ENCODE results near the gene PAPOLB. TPM values are rescaled to one million over a fixed set of nuclear protein-coding genes. Genes with fewer than 3 reads are reported as not detected.

Gene PAPOLB
- polyA plus RNA-seq, 2 of the 4 experiments (the other 2 are of a cell fraction): not detected

Small RNAs within 50 kb of the gene (small RNA-seq; reads per million reads assigned to genes)
- 0 reads per million in 6 experiments for gene RF00019

Other genes with a start within 250 kb of the PAPOLB start
- 6.8 and 8.3 TPM in 2 replicates for gene FOXK1, start 179.7 kb downstream of the PAPOLB start, polyA plus RNA-seq (2011; rRNA removed)
- 9.8 to 10.9 TPM (median 10.2 TPM) in 3 replicates for gene FOXK1, start 179.7 kb downstream of the PAPOLB start, polyA plus RNA-seq (2017; fragmentation: RNase III; extraction: RNeasy Plus Mini Kit Qiagen cat#74134 plus additional on column Dnase treatment)
- 6.8 and 7.1 TPM in 2 replicates for gene AP5Z1, start 86.4 kb downstream of the PAPOLB start, polyA plus RNA-seq (2011; rRNA removed)
- gene AP5Z1, start 86.4 kb downstream of the PAPOLB start, polyA plus RNA-seq (2017; fragmentation: RNase III; extraction: RNeasy Plus Mini Kit Qiagen cat#74134 plus additional on column Dnase treatment): 17.6 to 22.7 TPM (median 21.8 TPM) in 3 replicates
- gene RADIL, start 21.7 kb upstream of the PAPOLB start, polyA plus RNA-seq (2011; rRNA removed): 1.0 TPM in 2 replicates
- gene RADIL, start 21.7 kb upstream of the PAPOLB start, polyA plus RNA-seq (2017; fragmentation: RNase III; extraction: RNeasy Plus Mini Kit Qiagen cat#74134 plus additional on column Dnase treatment): 1.1 to 1.5 TPM (median 1.1 TPM) in 3 replicates
- not detected in 2 replicates for gene MMD2, start 97.2 kb upstream of the PAPOLB start, polyA plus RNA-seq (2011; rRNA removed)
- gene MMD2, start 97.2 kb upstream of the PAPOLB start, polyA plus RNA-seq (2017; fragmentation: RNase III; extraction: RNeasy Plus Mini Kit Qiagen cat#74134 plus additional on column Dnase treatment): not detected in 3 replicates
- gene RBAK, start 183.8 kb upstream of the PAPOLB start, polyA plus RNA-seq (2011; rRNA removed): 9.5 and 11.2 TPM in 2 replicates
- 6.7 to 7.0 TPM (median 6.8 TPM) in 3 replicates for gene RBAK, start 183.8 kb upstream of the PAPOLB start, polyA plus RNA-seq (2017; fragmentation: RNase III; extraction: RNeasy Plus Mini Kit Qiagen cat#74134 plus additional on column Dnase treatment)

Data from A549 (cell line).